KMS-11 (cell line): Measurements from ENCODE around the gene GARNL3.
A peak's percentile ranks its signal among the peaks of the same experiment; 100 is the strongest.

Experiments used
- H2AFZ ChIP-seq: fragments of 200-600 bp; sonication (generic); 2 replicates; pipeline ENCODE4 v1.6.1; 2016; ENCODE audit warnings: antibody characterized with exemption, mixed run types, low read depth
- H3K27ac ChIP-seq: fragments of 200-600 bp; sonication (generic); 2 replicates; pipeline ENCODE4 v1.6.1; 2016; ENCODE audit warnings: mild to moderate bottlenecking, mixed run types
- H3K27me3 ChIP-seq: fragments of 200-600 bp; sonication (generic); 2 replicates; pipeline ENCODE4 v1.6.1; 2017; ENCODE audit warnings: mild to moderate bottlenecking, low read depth, mixed run types, moderate library complexity; ENCODE audit not compliant: insufficient read depth
- H3K36me3 ChIP-seq: fragments of 200-600 bp; sonication (generic); 2 replicates; pipeline ENCODE4 v1.6.1; 2017; ENCODE audit warnings: mild to moderate bottlenecking, mixed run types; ENCODE audit not compliant: insufficient read depth
- H3K4me1 ChIP-seq: fragments of 200-600 bp; sonication (generic); 2 replicates; pipeline ENCODE4 v1.6.1; 2016; ENCODE audit warnings: mild to moderate bottlenecking, low read depth, mixed run types; ENCODE audit not compliant: poor library complexity, severe bottlenecking
- H3K4me2 ChIP-seq: fragments of 200-600 bp; sonication (generic); 2 replicates; pipeline ENCODE4 v1.7.0; 2016; ENCODE audit warnings: mild to moderate bottlenecking, mixed run types
- H3K4me3 ChIP-seq: fragments of 200-600 bp; sonication (generic); IDR thresholded peaks from 2 replicates; pipeline ENCODE4 v1.6.1; 2017; ENCODE audit warnings: low read depth, low read length, mixed read lengths; ENCODE audit not compliant: insufficient read depth
- H3K79me2 ChIP-seq: fragments of 200-600 bp; sonication (generic); 2 replicates; pipeline ENCODE4 v1.6.1; 2016; ENCODE audit warnings: low read depth, mixed run types; ENCODE audit not compliant: insufficient read depth
- H3K9ac ChIP-seq: fragments of 200-600 bp; sonication (generic); 2 replicates; pipeline ENCODE4 v1.6.1; 2016; ENCODE audit warnings: mild to moderate bottlenecking, mixed run types
- H4K20me1 ChIP-seq: fragments of 200-600 bp; sonication (generic); 2 replicates; pipeline ENCODE4 v1.6.1; 2016; ENCODE audit warnings: mild to moderate bottlenecking, mixed run types; ENCODE audit not compliant: insufficient read depth
- CTCF ChIP-seq: fragments of 200-600 bp; sonication (generic); conservative IDR thresholded peaks from 2 replicates; pipeline ENCODE4 v1.6.1; 2017; ENCODE audit warnings: low read depth, mild to moderate bottlenecking, antibody characterized with exemption, low read length, moderate library complexity, mixed read lengths

GARNL3 gene

DNA sequence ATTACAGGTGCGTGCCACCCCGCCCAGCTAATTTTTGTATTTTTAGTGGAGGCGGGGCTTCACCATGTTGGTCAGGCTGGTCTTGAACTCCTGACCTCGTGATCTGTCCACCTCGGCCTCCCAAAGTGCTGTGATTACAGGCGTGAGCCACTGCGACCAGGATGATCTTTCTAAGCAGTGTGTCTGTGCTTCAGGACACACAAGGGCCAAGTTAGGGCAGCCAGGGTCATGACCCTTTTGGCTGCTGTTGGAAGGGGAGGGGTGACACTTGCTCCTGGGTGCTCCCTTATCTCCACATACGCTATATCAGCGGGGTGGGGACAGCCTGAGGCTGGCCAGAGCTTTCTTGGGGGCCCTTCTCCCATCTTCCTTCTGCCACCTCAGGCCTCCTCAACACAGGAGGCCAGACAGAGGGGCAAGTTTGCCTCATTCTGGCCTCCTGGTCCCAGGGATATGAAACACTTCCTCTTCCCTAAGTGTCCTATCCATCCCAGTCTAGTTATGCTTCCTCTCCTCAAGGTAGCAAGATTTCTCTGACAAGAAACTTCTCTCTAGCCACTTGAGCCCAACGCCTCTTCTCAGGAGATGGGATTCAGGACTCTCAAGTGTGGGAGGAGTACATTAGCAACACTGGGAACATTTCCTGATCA is 157.7 kb downstream of the GARNL3 start:
- Histone ChIP-seq H3K9ac (no peak overlapping the region), H2AFZ (no peak overlapping the region), H3K79me2 (peaks cover 23% of the 10 kb centered on the region), H3K27me3 (no peaks in the 10 kb centered on the region), H3K4me1 (peaks cover 33% of the 10 kb centered on the region), H3K36me3 (no peaks in the 10 kb centered on the region), H4K20me1 (no peaks in the 10 kb centered on the region), H3K4me3 (no peak overlapping the region), H3K27ac (no peak overlapping the region), H3K4me2 (peak overlapping the region; percentile 76; the same call in 1 of the 2 replicates)
- no peak for TF ChIP-seq CTCF

DNA sequence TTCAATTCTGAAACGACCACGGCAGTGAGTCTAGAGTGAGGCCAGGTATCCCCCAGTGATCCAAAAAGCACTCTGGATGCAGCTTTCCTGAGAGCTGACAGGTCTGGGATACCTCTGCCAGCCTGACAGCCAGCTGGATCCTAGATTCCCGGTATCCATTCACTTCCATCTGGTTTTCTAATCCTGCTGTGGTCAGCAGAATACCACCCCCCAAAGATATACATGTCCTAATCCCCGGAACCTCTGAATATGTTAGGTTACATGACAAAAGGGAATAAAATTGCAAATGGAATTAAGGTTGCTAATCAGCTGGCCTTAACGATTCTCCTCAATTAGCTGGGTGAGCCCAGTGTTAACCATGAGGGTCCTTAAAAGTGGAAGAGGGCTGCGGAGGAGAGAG is 158.2 kb downstream of the GARNL3 start:
- H3K4me3 ChIP-seq: no peak overlapping the region
- TF ChIP-seq CTCF: no peak
- H3K4me1 ChIP-seq: peaks cover 36% of the 10 kb centered on the region
- no peak overlapping the region for H3K9ac ChIP-seq
- no peak overlapping the region for H3K27ac ChIP-seq
- H3K27me3 ChIP-seq: no peaks in the 10 kb centered on the region
- no peaks in the 10 kb centered on the region for H4K20me1 ChIP-seq
- H3K36me3 ChIP-seq: no peaks in the 10 kb centered on the region
- H3K79me2 ChIP-seq: peaks cover 28% of the 10 kb centered on the region
- H2AFZ ChIP-seq: no peak overlapping the region
- H3K4me2 ChIP-seq: peak overlapping the region; percentile 76; the same call in 1 of the 2 replicates

- Histone ChIP-seq H3K4me2 (peak overlapping the region; percentile 76), H3K27ac (peak overlapping the region; percentile 41), H3K4me1 (peaks cover 36% of the 10 kb centered on the region), H3K79me2 (peaks cover 35% of the 10 kb centered on the region), H3K27me3 (no peaks in the 10 kb centered on the region), H4K20me1 (no peaks in the 10 kb centered on the region), H2AFZ (peak overlapping the region; percentile 85), H3K36me3 (no peaks in the 10 kb centered on the region), H3K4me3 (no peak overlapping the region), H3K9ac (peak overlapping the region; percentile 75)
- 0 out of 2 replicates have a peak, but pooled peaks have one; percentile 3 for TF ChIP-seq CTCF
Observed at GRCh38 chr9:127423476-127423933, 158.9 kb downstream of the GARNL3 start.

DNA sequence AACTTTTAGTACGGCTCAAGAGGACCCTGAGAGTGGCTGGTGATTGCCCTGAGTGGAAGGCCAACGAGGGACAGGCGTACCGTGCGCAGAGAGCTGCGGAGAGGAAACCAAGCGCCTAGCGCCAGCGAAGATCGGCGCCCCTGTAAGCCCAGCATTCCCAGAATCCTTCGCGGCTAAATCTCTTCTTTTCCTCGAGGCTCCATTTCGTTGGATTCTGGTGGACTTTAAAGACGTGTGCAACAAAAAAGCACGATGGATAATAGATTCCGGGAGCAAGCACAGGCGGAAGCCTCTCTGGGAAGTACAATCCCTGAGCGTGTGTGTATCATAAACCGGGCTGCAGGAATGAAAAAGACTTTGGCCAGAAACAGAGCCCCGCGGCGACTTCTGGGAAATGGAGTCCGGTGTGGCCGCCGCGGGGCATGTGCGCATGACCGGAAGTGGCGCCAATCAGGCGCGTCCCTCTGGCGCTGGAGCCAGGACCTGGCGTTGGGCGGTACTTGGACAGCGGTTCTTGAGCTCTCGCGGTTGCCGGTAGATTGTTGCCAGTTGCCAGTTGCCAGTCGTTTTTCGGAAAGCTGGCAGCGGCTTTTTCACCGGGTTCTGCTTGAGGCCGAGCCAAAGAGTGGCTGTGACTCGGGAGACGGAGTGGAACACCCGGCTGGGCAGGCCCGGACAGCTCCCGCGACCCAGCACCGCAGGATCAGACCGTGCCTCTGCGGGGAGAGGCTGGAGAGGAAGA is 159.5 kb downstream of the GARNL3 start, which contains the start of gene ZNF79:
Gene ZNF79, plus strand, starts transcription at position 449 of the 742 bp plus-strand sequence. CDS start 406 bp downstream, outside the sequence.
- H3K79me2 ChIP-seq: peaks cover 35% of the 10 kb centered on the region
- H3K27ac ChIP-seq: peak within 1 kb of the TSS; percentile 41
- peak within 1 kb of the TSS; percentile 75 for H3K9ac ChIP-seq
- H3K27me3 ChIP-seq: no peaks in the 10 kb centered on the region
- no peaks in the 10 kb centered on the region for H4K20me1 ChIP-seq
- TF ChIP-seq CTCF: 0 out of 2 replicates have a peak, but pooled peaks have one; percentile 5
- peak within 1 kb of the TSS; percentile 85 for H2AFZ ChIP-seq
- no peaks in the 10 kb centered on the region for H3K36me3 ChIP-seq
- peaks cover 36% of the 10 kb centered on the region for H3K4me1 ChIP-seq
- H3K4me3 ChIP-seq: peak within 1 kb of the TSS; percentile 73
- peak within 1 kb of the TSS; percentile 76 for H3K4me2 ChIP-seq
